Suprapubic skin (tissue), 3 donors: ENCODE results near the gene DOHH.

Experiments used
- CTCF ChIP-seq, 2 donors: fragments of 200-600 bp in 1 of 2; fragments of 450-650 bp in 1 of 2; sonication (generic) in 1 of 2; IDR thresholded peaks; one replicate each; pipeline ENCODE4 v1.5.1; 2016 to 2019; ENCODE audit warnings: antibody characterized with exemption in 2 of 2, mild to moderate bottlenecking in 1 of 2, moderate library complexity in 1 of 2
- POLR2AphosphoS5 ChIP-seq, 3 donors: sonication (generic); formaldehyde crosslinking; IDR thresholded peaks; one replicate each; pipeline ENCODE4 v1.6.1; 2017; ENCODE audit warnings: antibody characterized with exemption in 3 of 3

GRCh38 chr19:3527238-3527910 lies 26.9 kb upstream of the DOHH start:
- no peak for TF ChIP-seq CTCF (IDR thresholded peaks at IDR 0.05)
- no peak for TF ChIP-seq POLR2AphosphoS5 (IDR thresholded peaks at IDR 0.05)
